ENCODE data around the gene MTA1. TPM values are rescaled to one million over a fixed set of nuclear protein-coding genes. Genes with fewer than 3 reads are reported as not detected.

The MTA1 gene
- total RNA-seq, 4 donors from 2014 or later, result 62.9 to 218 (median 108) TPM

- no peak for TF ChIP-seq POLR2A (IDR thresholded peaks at IDR 0.05)
- no peak for TF ChIP-seq CTCF (IDR thresholded peaks at IDR 0.05)
- DNase-seq, result no peak
- H3K4me3 ChIP-seq, result no peak overlapping the region
- intact Hi-C loops (cut with DNase I; ENCODE audit: low total_unique reads), result no loop called here
- H3K27ac ChIP-seq, result no peak overlapping the region
- H3K36me3 ChIP-seq, result no peaks in the 10 kb centered on the region
- no peaks in the 10 kb centered on the region for H3K9me3 ChIP-seq
- no peaks in the 10 kb centered on the region for H3K4me1 ChIP-seq
- H3K27me3 ChIP-seq, result no peaks in the 10 kb centered on the region
Measured at GRCh38 chr14:105496831-105497591, 77.4 kb downstream of the MTA1 start.

GRCh38 chr14:105497671-105498429 lies 78.2 kb downstream of the MTA1 start:
- H3K27ac ChIP-seq, result no peak overlapping the region
- no peaks in the 10 kb centered on the region for H3K4me1 ChIP-seq
- H3K36me3 ChIP-seq, result no peaks in the 10 kb centered on the region
- H3K27me3 ChIP-seq, result no peaks in the 10 kb centered on the region
- no peak for DNase-seq
- no peak overlapping the region for H3K4me3 ChIP-seq
- intact Hi-C loops (cut with DNase I; ENCODE audit: low total_unique reads), result no loop called here
- no peak for TF ChIP-seq CTCF (IDR thresholded peaks at IDR 0.05)
- no peak for TF ChIP-seq POLR2A (IDR thresholded peaks at IDR 0.05)
- H3K9me3 ChIP-seq, result no peaks in the 10 kb centered on the region

- Histone ChIP-seq H3K4me1 (no peaks in the 10 kb centered on the region), H3K27ac (no peak overlapping the region)
- DNase-seq, result no peak
Measured at GRCh38 chr14:105498430-105499255, 79.0 kb downstream of the MTA1 start.

GRCh38 chr14:105499256-105500035 lies 79.8 kb downstream of the MTA1 start:
- no peaks in the 10 kb centered on the region for H3K27me3 ChIP-seq
- no peaks in the 10 kb centered on the region for H3K9me3 ChIP-seq
- intact Hi-C loops (cut with DNase I; ENCODE audit: low total_unique reads), result no loop called here
- DNase-seq, result no peak
- no peak for TF ChIP-seq POLR2A (IDR thresholded peaks at IDR 0.05)
- TF ChIP-seq CTCF (IDR thresholded peaks at IDR 0.05), result no peak
- H3K4me3 ChIP-seq, result no peak overlapping the region
- H3K27ac ChIP-seq, result no peak overlapping the region
- no peaks in the 10 kb centered on the region for H3K4me1 ChIP-seq
- H3K36me3 ChIP-seq, result no peaks in the 10 kb centered on the region

More at GRCh38 chr14:105498430-105499255, 79.0 kb downstream of the MTA1 start:
- Histone ChIP-seq H3K27me3 (no peaks in the 10 kb centered on the region), H3K4me3 (no peak overlapping the region), H3K9me3 (no peaks in the 10 kb centered on the region), H3K36me3 (no peaks in the 10 kb centered on the region)
- TF ChIP-seq CTCF (IDR thresholded peaks at IDR 0.05) (no peak), POLR2A (IDR thresholded peaks at IDR 0.05) (no peak)
- intact Hi-C loops (cut with DNase I; ENCODE audit: low total_unique reads), result no loop called here

All from uterus (tissue), 4 donors.